Stomach (tissue), 9 donors: Measurements from ENCODE around the gene ERC2. TPM values are rescaled to one million over a fixed set of nuclear protein-coding genes. Genes with fewer than 3 reads are reported as not detected.

ENCODE experiments used
- DNase-seq, 2 donors: peaks; one replicate each; pipeline versions ENCODE4 v3.0.0 to v3.0.0-alpha.2; 2013 to 2019
- H3K27ac ChIP-seq, 5 donors: fragments of 200-600 bp in 4 of 5; sonication (generic) in 4 of 5; one replicate each; pipeline ENCODE4 v1.5.1; 2013 to 2019; ENCODE audit warnings: mild to moderate bottlenecking in 1 of 5, moderate library complexity in 1 of 5
- H3K27me3 ChIP-seq, 3 donors: fragments of 200-600 bp; sonication (generic); one replicate each; pipeline ENCODE4 v1.5.1; 2017 to 2019; ENCODE audit warnings: mixed run types in 1 of 3
- H3K36me3 ChIP-seq, 4 donors: fragments of 200-600 bp; sonication (generic); 1 replicate in 3 of 4; 2 replicates in 1 of 4; pipeline ENCODE4 v1.5.1; 2016 to 2019
- H3K4me1 ChIP-seq, 4 donors: fragments of 200-600 bp; sonication (generic); one replicate each; pipeline ENCODE4 v1.5.1; 2016 to 2019
- H3K4me3 ChIP-seq, 4 donors: fragments of 200-600 bp; sonication (generic) in 3 of 4; one replicate each; pipeline ENCODE4 v1.5.1; 2016 to 2019; ENCODE audit warnings: mild to moderate bottlenecking in 1 of 4
- H3K9me3 ChIP-seq, 4 donors: fragments of 200-600 bp; sonication (generic); one replicate each; pipeline ENCODE4 v1.5.1; 2016 to 2019
- EP300 ChIP-seq: sonication (generic); formaldehyde crosslinking; IDR thresholded peaks from one replicate; pipeline ENCODE4 v1.6.1; 2017; ENCODE audit warnings: antibody characterized with exemption
- POLR2A ChIP-seq, 4 donors: fragments of 450-650 bp; IDR thresholded peaks; one replicate each; pipeline ENCODE4 v1.6.1; 2016; ENCODE audit warnings: antibody characterized with exemption in 4 of 4, control low read depth in 2 of 4, mild to moderate bottlenecking in 1 of 4, moderate library complexity in 1 of 4
- POLR2AphosphoS5 ChIP-seq, 3 donors: sonication (generic); formaldehyde crosslinking; IDR thresholded peaks; one replicate each; pipeline ENCODE4 v1.6.1; 2016; ENCODE audit warnings: antibody characterized with exemption in 3 of 3
- WGBS, 5 donors: extraction: QIAGEN DNeasy Blood & Tissue Kit in 3 of 5; methylation state at CpG; one replicate each; pipeline versions ENCODE4 v1.1.5 to v1.1.7; 2013 to 2018; 5-methylcytosine and 5-hydroxymethylcytosine counted together
- intact Hi-C: fragments of 100-400 bp; cut with DNase I; formaldehyde crosslinking; loops from one replicate; pipeline ENCODE4 v1.15.1; 2023; ENCODE audit warnings: low total_unique reads
- polyA plus RNA-seq, 3 donors: library from polyadenylated mRNA; stranded (reverse); fragments of 200-250 nt; gene quantifications; one replicate each; pipeline ENCODE4 v1.2.3, GENCODE V29; 2013
- total RNA-seq, 5 donors: library from RNA; depleted of rRNA; stranded (reverse); fragments of >200 nt; gene quantifications; one replicate each; pipeline versions ENCODE4 v1.1.0 to v1.2.3, GENCODE V29; 2014 to 2016
- TF ChIP-seq, protein P1 (sequence below), 7 experiments: fragments of 450-650 bp in 4 of 7; fragments of 200-600 bp in 3 of 7; sonication (generic) in 3 of 7; IDR thresholded peaks; one replicate each; pipeline ENCODE4 v1.5.1; 2016 to 2019; ENCODE audit warnings: antibody characterized with exemption in 7 of 7, control low read depth in 2 of 7, mild to moderate bottlenecking in 1 of 7
- donor health status: healthy with polysubstance abuse.
- donor health status: Bipolar disorder and iron deficiency.
- donor health status: healthy.

The ERC2 gene
- total and polyA plus RNA-seq, 8 donors, result 0.43 to 3.1 (median 1.3) TPM; not detected in 2

DNA sequence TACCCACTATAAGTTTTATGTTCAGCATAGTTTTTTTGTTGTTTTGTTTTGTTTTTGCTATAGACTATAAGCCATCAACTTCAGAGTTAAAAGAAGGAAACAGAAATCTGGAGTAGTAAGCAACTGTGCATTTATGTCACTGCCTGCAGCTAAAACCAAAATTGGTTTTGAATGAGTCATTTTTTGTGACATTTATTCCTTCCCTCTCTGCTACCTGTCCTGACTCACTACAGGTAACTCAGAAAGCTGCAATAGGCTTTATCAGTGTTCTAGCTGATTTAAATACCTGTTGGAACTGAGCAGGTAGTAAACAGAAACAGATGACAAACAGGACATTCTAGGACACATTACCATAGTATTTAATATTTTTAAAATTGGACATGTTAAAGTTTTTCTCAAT lies 587.9 kb downstream of the ERC2 start:
- no peak for DNase-seq
- Histone ChIP-seq H3K27me3 (no peaks in the 10 kb centered on the region), H3K4me1 (no peaks in the 10 kb centered on the region), H3K9me3 (no peaks in the 10 kb centered on the region), H3K27ac (no peak overlapping the region), H3K36me3 (no peaks in the 10 kb centered on the region), H3K4me3 (no peak overlapping the region)
- intact Hi-C loops, result no loop called here
- TF ChIP-seq, protein P1, sequence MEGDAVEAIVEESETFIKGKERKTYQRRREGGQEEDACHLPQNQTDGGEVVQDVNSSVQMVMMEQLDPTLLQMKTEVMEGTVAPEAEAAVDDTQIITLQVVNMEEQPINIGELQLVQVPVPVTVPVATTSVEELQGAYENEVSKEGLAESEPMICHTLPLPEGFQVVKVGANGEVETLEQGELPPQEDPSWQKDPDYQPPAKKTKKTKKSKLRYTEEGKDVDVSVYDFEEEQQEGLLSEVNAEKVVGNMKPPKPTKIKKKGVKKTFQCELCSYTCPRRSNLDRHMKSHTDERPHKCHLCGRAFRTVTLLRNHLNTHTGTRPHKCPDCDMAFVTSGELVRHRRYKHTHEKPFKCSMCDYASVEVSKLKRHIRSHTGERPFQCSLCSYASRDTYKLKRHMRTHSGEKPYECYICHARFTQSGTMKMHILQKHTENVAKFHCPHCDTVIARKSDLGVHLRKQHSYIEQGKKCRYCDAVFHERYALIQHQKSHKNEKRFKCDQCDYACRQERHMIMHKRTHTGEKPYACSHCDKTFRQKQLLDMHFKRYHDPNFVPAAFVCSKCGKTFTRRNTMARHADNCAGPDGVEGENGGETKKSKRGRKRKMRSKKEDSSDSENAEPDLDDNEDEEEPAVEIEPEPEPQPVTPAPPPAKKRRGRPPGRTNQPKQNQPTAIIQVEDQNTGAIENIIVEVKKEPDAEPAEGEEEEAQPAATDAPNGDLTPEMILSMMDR (IDR thresholded peaks at IDR 0.05), result no peak
- TF ChIP-seq EP300, result no peak
- TF ChIP-seq POLR2A (IDR thresholded peaks at IDR 0.05), result no peak
- TF ChIP-seq POLR2AphosphoS5 (IDR thresholded peaks at IDR 0.05), result no peak

DNA sequence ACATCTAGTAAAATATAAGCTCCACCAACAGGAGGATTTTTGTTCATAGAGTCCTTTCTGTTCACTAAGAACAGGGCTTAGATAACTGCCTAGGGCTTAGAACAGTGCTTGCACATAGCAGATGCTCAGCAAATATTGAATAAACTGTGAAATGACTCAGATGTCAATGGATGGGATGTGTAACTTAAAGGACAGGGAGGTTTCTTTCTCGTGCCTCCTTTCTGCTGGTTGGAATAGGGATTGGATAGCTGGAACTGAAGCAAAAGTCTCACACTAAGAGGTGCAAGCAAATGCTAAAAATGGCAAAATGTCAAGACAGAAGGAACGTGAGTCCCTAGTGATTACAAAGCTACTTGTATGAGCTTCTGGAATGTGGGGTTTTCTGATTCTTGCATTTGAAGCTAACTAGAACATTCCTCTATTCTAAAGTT lies 588.4 kb downstream of the ERC2 start:
- 18 to 31% (median 27%) methylated on average over 2 of the region's 2 CpGs for WGBS, 5 donors
- no peaks in the 10 kb centered on the region for H3K27me3 ChIP-seq
- intact Hi-C loops, result no loop called here

DNA sequence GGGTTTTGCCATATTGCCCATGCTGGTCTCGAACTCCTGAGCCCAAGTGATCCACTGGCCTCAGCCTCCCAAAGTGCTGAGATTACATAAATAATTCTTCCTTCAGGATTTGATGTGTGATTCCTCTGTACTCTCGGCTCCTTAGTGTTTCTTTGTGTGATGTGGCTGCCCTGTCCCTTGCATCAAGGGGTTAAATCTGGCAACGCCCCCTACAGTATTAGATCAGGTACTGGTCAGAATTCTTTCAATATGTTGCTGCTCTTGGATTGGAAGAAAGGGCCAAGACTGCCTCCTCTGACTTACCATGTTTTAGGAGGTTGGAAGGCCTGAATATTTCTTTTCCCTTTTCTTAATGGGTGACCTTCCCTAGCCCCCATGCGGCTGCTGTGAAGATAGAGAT lies 590.6 kb downstream of the ERC2 start:
- Histone ChIP-seq H3K36me3 (no peaks in the 10 kb centered on the region), H3K27me3 (no peaks in the 10 kb centered on the region), H3K9me3 (no peaks in the 10 kb centered on the region), H3K4me1 (no peaks in the 10 kb centered on the region), H3K4me3 (no peak overlapping the region), H3K27ac (no peak overlapping the region)
- TF ChIP-seq EP300 (no peak), POLR2AphosphoS5 (IDR thresholded peaks at IDR 0.05) (no peak), POLR2A (IDR thresholded peaks at IDR 0.05) (no peak)
- TF ChIP-seq, protein P1 (IDR thresholded peaks at IDR 0.05), result no peak
- no peak for DNase-seq
- intact Hi-C loops, result no loop called here
- WGBS, 5 donors, result 73 to 84% (median 83%) methylated on average over 4 of the region's 4 CpGs

More for the DNA sequence above, 588.4 kb downstream of the ERC2 start:
- no peaks in the 10 kb centered on the region for H3K36me3 ChIP-seq
- H3K4me1 ChIP-seq, result no peaks in the 10 kb centered on the region
- no peak overlapping the region for H3K27ac ChIP-seq
- TF ChIP-seq POLR2A (IDR thresholded peaks at IDR 0.05) (no peak), POLR2AphosphoS5 (IDR thresholded peaks at IDR 0.05) (no peak), EP300 (no peak)
- TF ChIP-seq, protein P1 (IDR thresholded peaks at IDR 0.05), result no peak
- DNase-seq, result no peak
- H3K4me3 ChIP-seq, result no peak overlapping the region
- H3K9me3 ChIP-seq, result no peaks in the 10 kb centered on the region

DNA sequence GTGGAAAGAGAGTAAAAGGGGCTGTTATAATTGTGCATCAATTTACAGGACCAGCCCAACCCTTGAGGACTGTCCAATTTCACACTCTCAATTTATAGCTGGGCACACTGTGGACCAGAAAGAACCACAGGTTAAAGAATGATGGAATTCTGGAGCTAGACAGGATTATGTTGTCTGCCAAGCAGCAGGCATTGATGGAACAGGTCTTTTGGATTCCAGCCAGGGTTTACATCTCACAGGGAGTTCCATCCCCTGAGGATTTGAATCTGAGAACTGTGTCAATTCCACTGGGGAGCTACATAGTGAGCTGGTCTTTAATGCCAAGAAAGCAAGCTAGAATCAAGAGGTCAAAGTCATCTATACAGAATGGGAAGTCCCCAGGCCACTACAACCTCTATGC lies 591.7 kb downstream of the ERC2 start:
- H3K27me3 ChIP-seq, result no peaks in the 10 kb centered on the region
- TF ChIP-seq POLR2A (IDR thresholded peaks at IDR 0.05) (no peak), POLR2AphosphoS5 (IDR thresholded peaks at IDR 0.05) (no peak), EP300 (no peak)
- TF ChIP-seq, protein P1 (IDR thresholded peaks at IDR 0.05), result no peak
- H3K36me3 ChIP-seq, result no peaks in the 10 kb centered on the region
- no peaks in the 10 kb centered on the region for H3K9me3 ChIP-seq
- H3K27ac ChIP-seq, result no peak overlapping the region
- intact Hi-C loops, result no loop called here
- no peaks in the 10 kb centered on the region for H3K4me1 ChIP-seq
- no peak for DNase-seq
- no peak overlapping the region for H3K4me3 ChIP-seq
